Gastroesophageal sphincter (tissue), 3 donors: ENCODE results near the gene VSTM4.

Experiments used
- POLR2AphosphoS5 ChIP-seq: sonication (generic); formaldehyde crosslinking; IDR thresholded peaks from one replicate; pipeline ENCODE4 v1.6.1; 2017; ENCODE audit warnings: antibody characterized with exemption
- TF ChIP-seq, protein P1 (sequence below), 4 experiments: fragments of 200-600 bp in 2 of 4; fragments of 450-650 bp in 2 of 4; sonication (generic) in 1 of 4; IDR thresholded peaks; one replicate each; pipeline ENCODE4 v1.5.1; 2017 to 2019; ENCODE audit warnings: antibody characterized with exemption in 4 of 4, mild to moderate bottlenecking in 2 of 4, moderate library complexity in 2 of 4

DNA sequence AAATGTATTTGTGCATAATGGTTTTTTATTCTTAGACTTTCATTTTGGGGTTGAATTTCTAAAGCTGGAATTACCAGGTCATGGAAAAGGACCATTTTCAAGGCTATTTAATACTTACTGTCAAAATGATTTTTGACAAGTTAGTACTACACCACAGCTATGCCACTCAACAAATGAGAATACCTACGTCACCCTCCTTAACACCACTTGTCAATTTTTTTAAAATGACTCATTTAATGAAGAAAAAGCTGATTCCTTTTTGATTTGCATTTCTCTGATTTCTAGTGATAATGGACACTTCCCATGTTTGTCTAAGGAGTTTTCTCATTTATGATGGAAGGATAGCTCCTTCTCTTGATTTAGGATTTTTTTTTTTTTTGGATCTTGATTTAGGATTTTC, 63.3 kb downstream of the VSTM4 start:
- TF ChIP-seq POLR2AphosphoS5: no peak
- TF ChIP-seq, protein P1, sequence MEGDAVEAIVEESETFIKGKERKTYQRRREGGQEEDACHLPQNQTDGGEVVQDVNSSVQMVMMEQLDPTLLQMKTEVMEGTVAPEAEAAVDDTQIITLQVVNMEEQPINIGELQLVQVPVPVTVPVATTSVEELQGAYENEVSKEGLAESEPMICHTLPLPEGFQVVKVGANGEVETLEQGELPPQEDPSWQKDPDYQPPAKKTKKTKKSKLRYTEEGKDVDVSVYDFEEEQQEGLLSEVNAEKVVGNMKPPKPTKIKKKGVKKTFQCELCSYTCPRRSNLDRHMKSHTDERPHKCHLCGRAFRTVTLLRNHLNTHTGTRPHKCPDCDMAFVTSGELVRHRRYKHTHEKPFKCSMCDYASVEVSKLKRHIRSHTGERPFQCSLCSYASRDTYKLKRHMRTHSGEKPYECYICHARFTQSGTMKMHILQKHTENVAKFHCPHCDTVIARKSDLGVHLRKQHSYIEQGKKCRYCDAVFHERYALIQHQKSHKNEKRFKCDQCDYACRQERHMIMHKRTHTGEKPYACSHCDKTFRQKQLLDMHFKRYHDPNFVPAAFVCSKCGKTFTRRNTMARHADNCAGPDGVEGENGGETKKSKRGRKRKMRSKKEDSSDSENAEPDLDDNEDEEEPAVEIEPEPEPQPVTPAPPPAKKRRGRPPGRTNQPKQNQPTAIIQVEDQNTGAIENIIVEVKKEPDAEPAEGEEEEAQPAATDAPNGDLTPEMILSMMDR (IDR thresholded peaks at IDR 0.05): no peak
